NCI-H146 treated with DMSO at 0.1 percent for 48 hours (cell line): ENCODE measurements around the gene XCL2.
"Not testable (repeated sequence)": the region's sequence is repeated elsewhere in the genome, so short reads cannot be mapped to it uniquely, and the experiment has no call there.

Experiments
- DNase-seq: peaks from one replicate; lab custom pipeline; 2025; ENCODE audit not compliant: unreplicated experiment; lab: John Stamatoyannopoulos, UW

Gene XCL2

GRCh38 chr1:168543840-168544498 is at the start of gene XCL2:
Gene XCL2 (minus strand): TSS chr1:168543997. CDS start chr1:168543964, 33 bp downstream.
- DNase-seq, result not testable (repeated sequence)

GRCh38 chr1:168591641-168592250 is 47.9 kb upstream of the XCL2 start:
- DNase-seq, result no peak

GRCh38 chr1:168591066-168591465 is 47.3 kb upstream of the XCL2 start:
- no peak for DNase-seq

GRCh38 chr1:168589167-168589566 is 45.4 kb upstream of the XCL2 start:
- no peak for DNase-seq

- DNase-seq, result no peak
Measured at GRCh38 chr1:168585937-168586336, 42.1 kb upstream of the XCL2 start.

GRCh38 chr1:168585191-168585590 is 41.4 kb upstream of the XCL2 start:
- no peak for DNase-seq

GRCh38 chr1:168583571-168583970 is 39.8 kb upstream of the XCL2 start:
- DNase-seq, result no peak

- DNase-seq, result no peak
Measured at GRCh38 chr1:168582688-168583336, 39.0 kb upstream of the XCL2 start.

GRCh38 chr1:168581817-168582572 is 38.2 kb upstream of the XCL2 start:
- no peak for DNase-seq

- not testable (repeated sequence) for DNase-seq
Measured at GRCh38 chr1:168580991-168581390, 37.2 kb upstream of the XCL2 start.

- DNase-seq, result not testable (repeated sequence)
Measured at GRCh38 chr1:168580290-168580689, 36.5 kb upstream of the XCL2 start.

- DNase-seq, result not testable (repeated sequence)
Measured at GRCh38 chr1:168578531-168579185, 34.9 kb upstream of the XCL2 start.

- DNase-seq, result not testable (repeated sequence)
Measured at GRCh38 chr1:168576245-168576688, 32.5 kb upstream of the XCL2 start, which contains the start of gene XCL1. Gene XCL1 (plus strand): TSS chr1:168576605. CDS start chr1:168576638, 33 bp downstream.

- not testable (repeated sequence) for DNase-seq
Measured at GRCh38 chr1:168574234-168574633, 30.4 kb upstream of the XCL2 start.

- no peak for DNase-seq
Measured at GRCh38 chr1:168572633-168573032, 28.8 kb upstream of the XCL2 start.

GRCh38 chr1:168570652-168571051 is 26.9 kb upstream of the XCL2 start:
- no peak for DNase-seq

- no peak for DNase-seq
Measured at GRCh38 chr1:168568346-168568745, 24.5 kb upstream of the XCL2 start.

- no peak for DNase-seq
Measured at GRCh38 chr1:168567568-168567967, 23.8 kb upstream of the XCL2 start.

- DNase-seq, result no peak
Measured at GRCh38 chr1:168567007-168567406, 23.2 kb upstream of the XCL2 start.

GRCh38 chr1:168565825-168566224 is 22.0 kb upstream of the XCL2 start:
- no peak for DNase-seq

GRCh38 chr1:168561989-168562388 is 18.2 kb upstream of the XCL2 start:
- DNase-seq, result no peak
